Measurements from ENCODE around the gene ZNF705A. TPM values are rescaled to one million over a fixed set of nuclear protein-coding genes. Genes with fewer than 3 reads are reported as not detected.
"Not testable (repeated sequence)": the region's sequence is repeated elsewhere in the genome, so short reads cannot be mapped to it uniquely, and the experiment has no call there.

The ZNF705A gene
- total RNA-seq = not detected

GRCh38 chr12:8156845-8157244 lies at the start of gene ZNF705A:
ZNF705A (plus strand) TSS chr12:8157015; CDS start chr12:8172626, 15,611 bp downstream.
- Histone ChIP-seq H3K9me3 (no peaks in the 10 kb centered on the region), H3K4me3 (no peak within 1 kb of the TSS), H3K27ac (peak within 1 kb of the TSS in 1 of 4 donors; percentile 26), H3K36me3 (no peaks in the 10 kb centered on the region), H3K27me3 (no peaks in the 10 kb centered on the region), H3K4me1 (no peaks in the 10 kb centered on the region)
- TF ChIP-seq CTCF (IDR thresholded peaks at IDR 0.05) (no peak), POLR2A (IDR thresholded peaks at IDR 0.05) (no peak)
- 34 to 48% methylated on average over 3 of the region's 3 CpGs for WGBS, 2 donors
- intact Hi-C loops (cut with DNase I) = no loop called here
- DNase-seq = no peak

- Histone ChIP-seq H3K4me3 (no peak overlapping the region), H3K36me3 (peaks cover 0 to 20% (median 0%) of the 10 kb centered on the region in 3 donors), H3K4me1 (no peaks in the 10 kb centered on the region), H3K27me3 (no peaks in the 10 kb centered on the region), H3K9me3 (no peaks in the 10 kb centered on the region), H3K27ac (no peak overlapping the region)
- peak; percentile 7 for DNase-seq
- no peak for TF ChIP-seq POLR2A (IDR thresholded peaks at IDR 0.05)
- peak; percentile 88 to 97 (median 94) for TF ChIP-seq CTCF (IDR thresholded peaks at IDR 0.05)
- WGBS, 2 donors = 0% methylated on average over 3 of the region's 3 CpGs
- intact Hi-C loops (cut with DNase I) = no loop called here
Observed at GRCh38 chr12:8108808-8109398, 47.9 kb upstream of the ZNF705A start.

GRCh38 chr12:8113117-8113516 lies 43.7 kb upstream of the ZNF705A start:
- WGBS, 2 donors = 50 to 86% methylated on average over 2 to 3 of the region's 4 CpGs
- H3K4me3 ChIP-seq; H3K27me3 ChIP-seq; H3K4me1 ChIP-seq; H3K9me3 ChIP-seq; H3K36me3 ChIP-seq; intact Hi-C loops (cut with DNase I); H3K27ac ChIP-seq; DNase-seq: not testable (repeated sequence)

GRCh38 chr12:8120072-8120713 lies 36.6 kb upstream of the ZNF705A start:
- Histone ChIP-seq H3K36me3 (no peaks in the 10 kb centered on the region), H3K27ac (no peak overlapping the region), H3K9me3 (no peaks in the 10 kb centered on the region), H3K4me1 (no peaks in the 10 kb centered on the region), H3K4me3 (no peak overlapping the region), H3K27me3 (no peaks in the 10 kb centered on the region)
- TF ChIP-seq POLR2A (IDR thresholded peaks at IDR 0.05) (no peak), CTCF (IDR thresholded peaks at IDR 0.05) (no peak)
- 79 to 94% methylated on average over 4 of the region's 4 CpGs for whole genome bisulfite sequencing, 2 donors
- intact Hi-C loops (cut with DNase I) = no loop called here
- no peak for DNase-seq

GRCh38 chr12:8123124-8123912 lies 33.5 kb upstream of the ZNF705A start, which contains the start of gene CLEC4A:
CLEC4A (plus strand) TSS chr12:8123617; CDS start chr12:8123879, 262 bp downstream.
- no peak for TF ChIP-seq POLR2A (IDR thresholded peaks at IDR 0.05)
- TF ChIP-seq CTCF (IDR thresholded peaks at IDR 0.05) = no peak
- H3K4me1 ChIP-seq = no peaks in the 10 kb centered on the region
- H3K9me3 ChIP-seq = no peaks in the 10 kb centered on the region
- WGBS, 2 donors = 77 to 83% methylated on average over 5 of the region's 5 CpGs
- intact Hi-C loops (cut with DNase I) = no loop called here
- H3K4me3 ChIP-seq = peak within 1 kb of the TSS in 1 of 4 donors; percentile 3
- no peak for DNase-seq
- no peaks in the 10 kb centered on the region for H3K36me3 ChIP-seq
- no peaks in the 10 kb centered on the region for H3K27me3 ChIP-seq
- H3K27ac ChIP-seq = peak within 1 kb of the TSS in 1 of 4 donors; percentile 39
